ENCODE measurements around the gene CTBS.

Gene CTBS

GRCh38 chr1:84598846-84599741 lies 24.9 kb upstream of the CTBS start:
- no peak for TF ChIP-seq TAF1 (IDR thresholded peaks at IDR 0.05; ENCODE audit: borderline replicate concordance, insufficient read depth, low read length)
- TF ChIP-seq, protein P1, sequence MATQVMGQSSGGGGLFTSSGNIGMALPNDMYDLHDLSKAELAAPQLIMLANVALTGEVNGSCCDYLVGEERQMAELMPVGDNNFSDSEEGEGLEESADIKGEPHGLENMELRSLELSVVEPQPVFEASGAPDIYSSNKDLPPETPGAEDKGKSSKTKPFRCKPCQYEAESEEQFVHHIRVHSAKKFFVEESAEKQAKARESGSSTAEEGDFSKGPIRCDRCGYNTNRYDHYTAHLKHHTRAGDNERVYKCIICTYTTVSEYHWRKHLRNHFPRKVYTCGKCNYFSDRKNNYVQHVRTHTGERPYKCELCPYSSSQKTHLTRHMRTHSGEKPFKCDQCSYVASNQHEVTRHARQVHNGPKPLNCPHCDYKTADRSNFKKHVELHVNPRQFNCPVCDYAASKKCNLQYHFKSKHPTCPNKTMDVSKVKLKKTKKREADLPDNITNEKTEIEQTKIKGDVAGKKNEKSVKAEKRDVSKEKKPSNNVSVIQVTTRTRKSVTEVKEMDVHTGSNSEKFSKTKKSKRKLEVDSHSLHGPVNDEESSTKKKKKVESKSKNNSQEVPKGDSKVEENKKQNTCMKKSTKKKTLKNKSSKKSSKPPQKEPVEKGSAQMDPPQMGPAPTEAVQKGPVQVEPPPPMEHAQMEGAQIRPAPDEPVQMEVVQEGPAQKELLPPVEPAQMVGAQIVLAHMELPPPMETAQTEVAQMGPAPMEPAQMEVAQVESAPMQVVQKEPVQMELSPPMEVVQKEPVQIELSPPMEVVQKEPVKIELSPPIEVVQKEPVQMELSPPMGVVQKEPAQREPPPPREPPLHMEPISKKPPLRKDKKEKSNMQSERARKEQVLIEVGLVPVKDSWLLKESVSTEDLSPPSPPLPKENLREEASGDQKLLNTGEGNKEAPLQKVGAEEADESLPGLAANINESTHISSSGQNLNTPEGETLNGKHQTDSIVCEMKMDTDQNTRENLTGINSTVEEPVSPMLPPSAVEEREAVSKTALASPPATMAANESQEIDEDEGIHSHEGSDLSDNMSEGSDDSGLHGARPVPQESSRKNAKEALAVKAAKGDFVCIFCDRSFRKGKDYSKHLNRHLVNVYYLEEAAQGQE (IDR thresholded peaks at IDR 0.05; ENCODE audit: insufficient read depth in 1 of 2, low read depth in 2 of 2, low read length in 2 of 2) = no peak
- TF ChIP-seq POLR2AphosphoS5 (IDR thresholded peaks at IDR 0.05; ENCODE audit: low read depth, low read length) = no peak
- TF ChIP-seq SIN3A (IDR thresholded peaks at IDR 0.05; ENCODE audit: borderline replicate concordance, insufficient read depth, low read length) = no peak
- TF ChIP-seq FOXP2 (optimal IDR thresholded peaks at IDR 0.05; ENCODE audit: borderline replicate concordance, extremely low read depth, extremely low read length, insufficient read depth) = no peak

- TF ChIP-seq TAF1 (IDR thresholded peaks at IDR 0.05; ENCODE audit: borderline replicate concordance, insufficient read depth, low read length) (no peak), FOXP2 (optimal IDR thresholded peaks at IDR 0.05; ENCODE audit: borderline replicate concordance, extremely low read depth, extremely low read length, insufficient read depth) (no peak), POLR2AphosphoS5 (IDR thresholded peaks at IDR 0.05; ENCODE audit: low read depth, low read length) (no peak), SIN3A (IDR thresholded peaks at IDR 0.05; ENCODE audit: borderline replicate concordance, insufficient read depth, low read length) (no peak)
- TF ChIP-seq, protein P1 (IDR thresholded peaks at IDR 0.05; ENCODE audit: insufficient read depth in 1 of 2, low read depth in 2 of 2, low read length in 2 of 2) = no peak
Measured at GRCh38 chr1:84598418-84598817, 24.2 kb upstream of the CTBS start.

DNA sequence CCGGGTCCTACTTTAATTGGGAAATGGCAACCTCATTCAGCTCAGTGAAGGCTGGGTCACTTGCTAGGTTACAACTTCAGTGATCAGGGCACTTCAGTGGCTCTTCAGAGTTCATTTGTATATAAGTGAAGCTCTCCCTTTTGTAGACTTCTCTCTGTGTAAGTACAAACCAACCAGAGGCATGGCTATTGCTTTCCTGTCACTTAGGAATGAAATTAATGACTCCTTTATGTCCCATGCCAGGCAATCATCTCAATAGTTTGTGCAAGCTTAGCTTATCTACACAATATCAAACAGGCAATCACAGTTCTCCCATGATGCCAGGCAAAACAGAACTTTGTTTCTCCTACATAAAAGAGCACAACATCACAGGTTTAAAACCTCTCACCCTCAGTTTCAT lies 22.8 kb upstream of the CTBS start:
- TF ChIP-seq TAF1 (IDR thresholded peaks at IDR 0.05; ENCODE audit: borderline replicate concordance, insufficient read depth, low read length) (no peak), POLR2AphosphoS5 (IDR thresholded peaks at IDR 0.05; ENCODE audit: low read depth, low read length) (no peak), FOXP2 (optimal IDR thresholded peaks at IDR 0.05; ENCODE audit: borderline replicate concordance, extremely low read depth, extremely low read length, insufficient read depth) (no peak), SIN3A (IDR thresholded peaks at IDR 0.05; ENCODE audit: borderline replicate concordance, insufficient read depth, low read length) (no peak)
- TF ChIP-seq, protein P1 (IDR thresholded peaks at IDR 0.05; ENCODE audit: insufficient read depth in 1 of 2, low read depth in 2 of 2, low read length in 2 of 2) = no peak

- TF ChIP-seq, protein P1 (IDR thresholded peaks at IDR 0.05; ENCODE audit: insufficient read depth in 1 of 2, low read depth in 2 of 2, low read length in 2 of 2) = no peak
- TF ChIP-seq TAF1 (IDR thresholded peaks at IDR 0.05; ENCODE audit: borderline replicate concordance, insufficient read depth, low read length) (no peak), SIN3A (IDR thresholded peaks at IDR 0.05; ENCODE audit: borderline replicate concordance, insufficient read depth, low read length) (no peak), POLR2AphosphoS5 (IDR thresholded peaks at IDR 0.05; ENCODE audit: low read depth, low read length) (no peak), FOXP2 (optimal IDR thresholded peaks at IDR 0.05; ENCODE audit: borderline replicate concordance, extremely low read depth, extremely low read length, insufficient read depth) (no peak)
Measured at GRCh38 chr1:84587099-84587498, 12.9 kb upstream of the CTBS start.

Data from PFSK-1 (cell line).